Measurements from ENCODE around the gene EFL1. TPM values are rescaled to one million over a fixed set of nuclear protein-coding genes. Genes with fewer than 3 reads are reported as not detected.
"Not testable (repeated sequence)": the region's sequence is repeated elsewhere in the genome, so short reads cannot be mapped to it uniquely, and the experiment has no call there.

The EFL1 gene
- total RNA-seq, 2 experiments from 2014 or later: 7.1 to 7.8 TPM

GRCh38 chr15:82300883-82301282, 38.3 kb upstream of the EFL1 start:
- Mint-ChIP-seq H3K9me3 (no peaks in the 10 kb centered on the region), H3K27me3 (no peaks in the 10 kb centered on the region), H3K4me1 (ENCODE audit: low read depth) (peaks cover 36% of the 10 kb centered on the region), H3K27ac (no peak overlapping the region), H3K36me3 (ENCODE audit: low read depth) (no peaks in the 10 kb centered on the region), H3K4me3 (no peak overlapping the region)
- H3K4me3 ChIP-seq (ENCODE audit: low read length): no peak overlapping the region
- H3K36me3 ChIP-seq (ENCODE audit: insufficient read depth, low read length): no peaks in the 10 kb centered on the region
- H3K27ac ChIP-seq (ENCODE audit: low read depth in 1 of 2, low read length in 2 of 2): no peak overlapping the region
- DNase-seq (no peak), ATAC-seq (ENCODE audit: poor library complexity) (no peak)
- peaks cover 29% of the 10 kb centered on the region for H3K4me1 ChIP-seq (ENCODE audit: insufficient read depth, low read length)
- no peak for TF ChIP-seq CTCF (IDR thresholded peaks at IDR 0.05)
- CTCF ChIA-PET: no interaction called here
- intact Hi-C loops (cut with DNase I, micrococcal nuclease): no loop called here
- POLR2A ChIA-PET: no interaction called here
- no peaks in the 10 kb centered on the region for H3K9me3 ChIP-seq (ENCODE audit: control insufficient read depth in 1 of 2, insufficient read depth in 1 of 2, low read length in 2 of 2)
- no peaks in the 10 kb centered on the region for H3K27me3 ChIP-seq (ENCODE audit: control insufficient read depth in 1 of 2, insufficient read depth in 2 of 2, low read length in 2 of 2)

- H3K36me3 ChIP-seq (ENCODE audit: insufficient read depth, low read length); POLR2A ChIA-PET; H3K9me3 Mint-ChIP-seq; CTCF ChIA-PET; H3K36me3 Mint-ChIP-seq (ENCODE audit: low read depth); H3K27ac ChIP-seq (ENCODE audit: low read depth in 1 of 2, low read length in 2 of 2); H3K9me3 ChIP-seq (ENCODE audit: control insufficient read depth in 1 of 2, insufficient read depth in 1 of 2, low read length in 2 of 2); DNase-seq; ATAC-seq (ENCODE audit: poor library complexity); H3K27ac Mint-ChIP-seq; intact Hi-C loops (cut with DNase I, micrococcal nuclease); H3K27me3 ChIP-seq (ENCODE audit: control insufficient read depth in 1 of 2, insufficient read depth in 2 of 2, low read length in 2 of 2); H3K4me3 Mint-ChIP-seq; H3K27me3 Mint-ChIP-seq; H3K4me3 ChIP-seq (ENCODE audit: low read length): not testable (repeated sequence)
- peaks cover 25% of the 10 kb centered on the region for H3K4me1 ChIP-seq (ENCODE audit: insufficient read depth, low read length)
- peaks cover 35% of the 10 kb centered on the region for H3K4me1 Mint-ChIP-seq (ENCODE audit: low read depth)
These were observed 37.8 kb upstream of the EFL1 start for GRCh38 chr15:82300326-82300725.

GRCh38 chr15:82299511-82299914, 37.0 kb upstream of the EFL1 start:
- H3K27ac ChIP-seq (ENCODE audit: low read depth in 1 of 2, low read length in 2 of 2); H3K27ac Mint-ChIP-seq; DNase-seq; H3K36me3 Mint-ChIP-seq (ENCODE audit: low read depth); CTCF ChIA-PET; H3K27me3 ChIP-seq (ENCODE audit: control insufficient read depth in 1 of 2, insufficient read depth in 2 of 2, low read length in 2 of 2); H3K36me3 ChIP-seq (ENCODE audit: insufficient read depth, low read length); ATAC-seq (ENCODE audit: poor library complexity); H3K9me3 ChIP-seq (ENCODE audit: control insufficient read depth in 1 of 2, insufficient read depth in 1 of 2, low read length in 2 of 2); H3K27me3 Mint-ChIP-seq; H3K4me3 Mint-ChIP-seq; H3K9me3 Mint-ChIP-seq; H3K4me3 ChIP-seq (ENCODE audit: low read length); intact Hi-C loops (cut with DNase I, micrococcal nuclease): not testable (repeated sequence)
- H3K4me1 ChIP-seq (ENCODE audit: insufficient read depth, low read length): peaks cover 20% of the 10 kb centered on the region
- peaks cover 27% of the 10 kb centered on the region for H3K4me1 Mint-ChIP-seq (ENCODE audit: low read depth)
- POLR2A ChIA-PET: interaction anchor here (1.1 to 1.7 kb wide), 2 partner anchors 13 to 39 kb away, joined by 4 to 10 read pairs; no protein-coding TSS in a partner anchor

- intact Hi-C loops (cut with DNase I, micrococcal nuclease): no loop called here
- no peaks in the 10 kb centered on the region for H3K27me3 ChIP-seq (ENCODE audit: control insufficient read depth in 1 of 2, insufficient read depth in 2 of 2, low read length in 2 of 2)
- POLR2A ChIA-PET: interaction anchor here (0.6 to 1.7 kb wide), 4 partner anchors 10 to 38 kb away, joined by 3 to 10 read pairs (median 4); partner anchors contain the start of genes EFL1 and SAXO2
- Mint-ChIP-seq H3K27me3 (no peaks in the 10 kb centered on the region), H3K36me3 (ENCODE audit: low read depth) (no peaks in the 10 kb centered on the region), H3K27ac (peak overlapping the region; percentile 69), H3K4me1 (ENCODE audit: low read depth) (peaks cover 27% of the 10 kb centered on the region), H3K4me3 (peak overlapping the region; percentile 25), H3K9me3 (no peaks in the 10 kb centered on the region)
- H3K9me3 ChIP-seq (ENCODE audit: control insufficient read depth in 1 of 2, insufficient read depth in 1 of 2, low read length in 2 of 2): no peaks in the 10 kb centered on the region
- no peaks in the 10 kb centered on the region for H3K36me3 ChIP-seq (ENCODE audit: insufficient read depth, low read length)
- no peak overlapping the region for H3K27ac ChIP-seq (ENCODE audit: low read depth in 1 of 2, low read length in 2 of 2)
- H3K4me1 ChIP-seq (ENCODE audit: insufficient read depth, low read length): peaks cover 20% of the 10 kb centered on the region
- H3K4me3 ChIP-seq (ENCODE audit: low read length): peak overlapping the region; percentile 31
- CTCF ChIA-PET: no interaction called here
- DNase-seq (peak; percentile 35 to 80 (median 66)), ATAC-seq (ENCODE audit: poor library complexity) (peak; percentile 94)
- no peak for TF ChIP-seq CTCF (IDR thresholded peaks at IDR 0.05)
These were observed 36.0 kb upstream of the EFL1 start for GRCh38 chr15:82298520-82298919.
